Hepatocyte (in vitro differentiated cells): Measurements from ENCODE around the gene CDK11B.

Experiments
- CTCF ChIP-seq: fragments of 200-600 bp; sonication (generic); IDR thresholded peaks from 2 replicates; pipeline ENCODE4 v1.5.1; 2016; ENCODE audit warnings: antibody characterized with exemption, mild to moderate bottlenecking; ENCODE audit not compliant: poor library complexity
- EZH2 ChIP-seq: fragments of 200-600 bp; sonication (generic); IDR thresholded peaks from 2 replicates; pipeline ENCODE4 v1.6.1; 2016; ENCODE audit warnings: antibody characterized with exemption, mild to moderate bottlenecking, borderline replicate concordance
- EZH2phosphoT487 ChIP-seq: fragments of 200-600 bp; sonication (generic); IDR thresholded peaks from one replicate; pipeline ENCODE4 v1.6.1; 2018; ENCODE audit warnings: antibody characterized with exemption, mild to moderate bottlenecking, low read depth, moderate library complexity; ENCODE audit not compliant: unreplicated experiment, severe bottlenecking

- TF ChIP-seq CTCF (no peak), EZH2 (no peak), EZH2phosphoT487 (no peak)
These were observed 29.0 kb upstream of the CDK11B start for GRCh38 chr1:1687846-1688245.
